ENCODE measurements around the gene BNIP2.
"Not testable (repeated sequence)": the region's sequence is repeated elsewhere in the genome, so short reads cannot be mapped to it uniquely, and the experiment has no call there.

Gene BNIP2, protein sequence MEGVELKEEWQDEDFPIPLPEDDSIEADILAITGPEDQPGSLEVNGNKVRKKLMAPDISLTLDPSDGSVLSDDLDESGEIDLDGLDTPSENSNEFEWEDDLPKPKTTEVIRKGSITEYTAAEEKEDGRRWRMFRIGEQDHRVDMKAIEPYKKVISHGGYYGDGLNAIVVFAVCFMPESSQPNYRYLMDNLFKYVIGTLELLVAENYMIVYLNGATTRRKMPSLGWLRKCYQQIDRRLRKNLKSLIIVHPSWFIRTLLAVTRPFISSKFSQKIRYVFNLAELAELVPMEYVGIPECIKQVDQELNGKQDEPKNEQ

DNA sequence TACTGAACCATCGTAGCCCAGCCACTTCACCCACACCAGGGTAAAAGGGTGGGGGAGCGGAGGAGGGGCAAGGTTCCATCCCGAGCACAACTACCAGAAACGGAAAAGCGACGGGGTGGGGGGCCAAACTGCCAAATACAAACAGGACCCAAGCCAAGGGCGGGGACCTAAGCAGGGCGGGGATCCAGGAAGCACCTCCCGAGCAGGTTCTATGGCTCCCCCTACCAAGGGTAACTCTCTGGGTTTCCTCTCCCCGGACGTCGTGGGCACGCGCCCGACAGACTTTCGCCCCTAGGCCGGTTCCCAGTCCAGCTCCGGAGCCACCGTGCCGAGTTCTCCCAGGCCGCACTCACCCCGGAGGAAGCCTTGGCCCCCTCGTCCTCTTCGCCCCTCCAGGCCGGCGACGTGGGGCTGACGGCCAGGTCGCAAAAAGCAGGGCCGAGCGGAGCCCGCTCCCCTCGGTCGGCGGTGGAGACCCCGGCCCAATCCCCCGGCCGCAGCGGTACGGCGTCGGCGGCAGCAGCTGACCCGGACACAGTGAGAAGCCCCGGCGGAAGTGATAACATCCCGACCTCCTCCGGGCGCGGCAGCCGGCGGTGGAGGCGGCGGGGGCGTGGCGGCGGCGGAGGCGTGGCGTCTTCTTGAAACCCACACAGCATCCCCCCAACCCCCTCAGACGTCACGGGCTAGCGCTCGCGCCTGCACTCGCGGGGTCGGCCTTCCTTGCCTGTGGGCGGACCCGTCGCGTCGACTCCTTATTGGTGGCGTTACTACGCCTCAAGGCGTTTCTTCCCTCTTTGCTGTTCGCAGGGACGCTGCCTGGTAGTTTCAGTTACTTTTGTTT, at the start of gene BNIP2:
Gene BNIP2 (minus strand): TSS at position 539 of the 844 bp plus-strand sequence. CDS start 6,863 bp downstream, outside the sequence.
- DNase-seq: peak; percentile 100

DNA sequence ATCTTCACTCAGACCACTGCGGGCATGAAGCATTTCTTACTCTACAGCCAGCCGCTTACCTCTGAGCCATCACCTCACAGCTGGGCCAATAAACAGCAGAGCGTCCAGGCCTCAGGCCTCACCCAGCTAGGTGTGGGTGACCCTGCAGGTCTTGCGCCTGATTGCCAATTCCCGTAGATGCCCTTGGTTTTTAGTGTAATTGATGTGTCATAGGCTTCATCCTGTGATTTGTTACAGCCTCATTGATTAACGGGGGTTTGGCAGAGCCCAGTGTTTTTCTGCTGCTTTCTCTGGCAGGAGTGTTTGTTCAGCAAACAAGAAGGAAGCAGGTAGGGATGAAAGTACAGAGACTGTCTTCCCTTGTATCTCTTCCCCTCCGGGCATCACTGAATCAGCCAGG, 49.6 kb upstream of the BNIP2 start:
- DNase-seq: no peak

DNA sequence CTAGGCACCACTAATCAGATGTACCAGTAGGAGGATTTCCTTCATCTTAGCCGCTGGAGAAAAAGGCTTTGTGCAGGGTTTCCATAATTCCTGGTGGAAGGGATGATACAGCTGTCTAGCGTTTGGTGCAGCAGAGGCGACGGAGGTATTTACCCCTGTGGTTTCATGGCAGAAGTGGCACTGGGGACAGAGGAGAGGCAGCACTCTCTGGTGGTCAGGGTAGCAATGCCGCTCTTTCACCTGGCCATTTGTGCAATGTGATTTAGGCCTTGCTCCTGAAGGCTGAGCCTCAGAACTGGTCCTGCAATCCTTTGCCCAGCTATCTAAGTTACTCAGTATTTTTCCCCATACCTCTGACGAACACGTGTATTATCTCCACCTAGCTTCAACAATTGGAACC, 47.1 kb upstream of the BNIP2 start:
- DNase-seq: no peak

DNA sequence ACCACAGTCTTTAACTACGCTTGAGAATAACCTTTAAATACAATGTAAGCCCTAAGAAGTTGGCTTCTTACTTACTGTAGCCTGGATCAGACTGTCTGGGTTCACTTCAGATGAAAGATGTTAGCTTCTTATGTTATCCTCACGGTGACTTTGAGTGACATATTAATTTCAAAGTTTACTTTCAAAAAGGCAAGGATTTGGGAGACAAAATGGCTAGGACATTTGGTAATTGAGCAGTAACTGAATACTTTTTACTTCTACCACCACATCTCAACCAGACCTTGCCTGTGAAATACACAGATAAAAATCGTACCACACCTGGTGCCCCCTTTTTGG, 36.0 kb upstream of the BNIP2 start:
- no peak for DNase-seq

DNA sequence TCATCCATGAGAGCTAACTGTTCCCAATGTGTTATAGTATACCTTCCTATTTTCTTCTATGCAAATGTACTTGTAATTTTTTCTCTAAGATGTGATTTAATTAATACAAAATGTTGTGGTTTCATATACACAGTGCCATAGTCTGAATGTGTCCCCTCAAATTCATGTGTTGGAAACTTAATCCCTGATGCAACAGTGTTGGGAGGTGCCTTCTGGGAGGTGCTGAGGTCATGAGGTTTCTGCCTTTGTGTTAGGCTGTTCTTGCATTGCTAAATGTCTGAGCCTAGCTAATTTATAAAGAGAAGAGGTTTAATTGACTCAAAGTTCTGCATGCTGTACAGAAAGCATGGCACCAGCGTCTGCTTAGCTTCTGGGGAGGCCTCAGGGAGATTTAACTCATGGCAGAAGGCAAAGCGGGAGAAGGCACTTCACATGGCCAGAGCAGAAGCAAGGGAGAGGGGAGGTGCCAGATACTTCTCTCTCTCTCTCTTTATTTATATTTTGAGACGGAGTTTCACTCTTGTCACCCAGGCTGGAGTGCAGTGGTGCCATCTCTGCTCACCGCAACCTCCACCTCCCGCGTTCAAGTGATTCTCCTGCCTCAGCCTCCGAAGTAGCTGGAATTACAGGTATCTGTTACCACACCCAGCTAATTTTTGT, 34.7 kb upstream of the BNIP2 start:
- DNase-seq: no peak

DNA sequence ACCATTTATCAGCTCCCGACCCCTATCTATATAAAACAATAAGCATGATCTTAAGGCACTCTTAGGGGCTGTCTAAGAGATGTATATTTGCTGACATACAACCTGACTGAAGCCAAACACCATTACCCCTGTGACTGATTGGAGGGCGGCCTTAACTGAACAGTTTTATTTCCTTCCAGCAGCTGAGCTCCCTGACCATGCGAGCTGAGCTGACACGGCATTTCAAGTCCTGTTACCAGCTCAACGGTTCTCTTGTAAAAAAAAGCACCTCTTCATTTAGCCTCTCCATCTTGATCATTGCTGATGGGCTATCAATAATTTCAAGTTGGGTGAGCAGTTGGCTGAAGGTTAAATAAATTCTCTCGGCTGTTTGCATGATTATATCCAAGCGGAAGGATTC, 33.4 kb upstream of the BNIP2 start:
- no peak for DNase-seq

DNA sequence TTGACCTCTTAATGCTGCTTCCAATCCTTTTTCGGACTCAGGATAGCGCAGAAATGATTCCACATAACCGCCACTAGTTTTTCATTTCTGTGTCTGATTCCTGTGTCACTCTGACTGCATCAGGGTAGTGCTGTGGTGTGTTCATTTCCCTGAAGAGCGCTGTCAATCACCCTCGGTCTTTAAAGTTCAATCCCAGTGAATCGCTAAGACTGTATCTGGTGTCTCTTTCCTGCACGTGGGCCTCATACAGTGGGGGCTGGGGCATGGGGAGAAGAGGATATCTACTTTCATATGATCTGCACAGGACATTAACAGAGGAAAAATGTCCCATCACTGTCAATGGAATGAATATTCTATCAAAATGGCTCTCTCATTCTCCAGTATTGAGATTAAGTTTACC, 32.9 kb upstream of the BNIP2 start:
- DNase-seq: no peak

DNA sequence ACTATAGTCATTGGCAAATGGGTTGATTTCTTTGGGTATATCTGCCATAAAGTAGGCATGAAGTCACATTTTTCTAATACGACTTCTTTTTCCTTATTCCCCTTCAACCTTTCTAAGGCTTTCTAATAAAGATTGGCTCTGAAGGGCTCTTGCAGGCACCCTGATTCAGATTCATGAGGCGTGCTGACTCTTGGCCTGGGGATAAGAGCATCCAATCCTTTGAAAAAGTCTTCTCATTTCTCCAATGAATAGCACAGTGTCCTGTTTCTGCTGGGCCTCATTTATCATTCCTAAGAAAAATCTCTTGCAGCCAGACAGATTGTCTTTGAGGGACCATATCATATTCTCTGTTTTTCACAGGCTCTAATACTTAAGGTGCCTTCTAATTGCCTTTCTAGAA, 32.3 kb upstream of the BNIP2 start:
- DNase-seq: no peak

DNA sequence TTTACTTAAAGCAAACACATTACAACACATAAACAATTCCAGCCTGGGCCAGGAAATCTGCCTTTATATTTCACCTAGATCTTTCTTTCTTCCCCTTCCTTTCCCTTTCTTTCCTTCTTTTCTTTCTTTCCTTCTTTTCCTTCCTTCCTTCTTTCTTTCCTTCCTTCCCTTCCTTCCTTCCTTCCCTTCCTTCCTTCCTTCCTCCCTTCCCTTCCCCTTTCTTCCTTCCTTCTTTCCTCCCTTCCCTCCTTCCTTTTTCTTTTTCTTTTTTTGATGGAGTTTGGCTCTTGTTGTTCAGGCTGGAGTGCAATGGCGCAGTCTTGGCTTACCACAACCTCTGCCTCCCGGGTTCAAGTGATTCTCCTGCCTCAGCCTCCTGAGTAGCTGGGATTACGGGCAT, 24.1 kb upstream of the BNIP2 start:
- no peak for DNase-seq

DNA sequence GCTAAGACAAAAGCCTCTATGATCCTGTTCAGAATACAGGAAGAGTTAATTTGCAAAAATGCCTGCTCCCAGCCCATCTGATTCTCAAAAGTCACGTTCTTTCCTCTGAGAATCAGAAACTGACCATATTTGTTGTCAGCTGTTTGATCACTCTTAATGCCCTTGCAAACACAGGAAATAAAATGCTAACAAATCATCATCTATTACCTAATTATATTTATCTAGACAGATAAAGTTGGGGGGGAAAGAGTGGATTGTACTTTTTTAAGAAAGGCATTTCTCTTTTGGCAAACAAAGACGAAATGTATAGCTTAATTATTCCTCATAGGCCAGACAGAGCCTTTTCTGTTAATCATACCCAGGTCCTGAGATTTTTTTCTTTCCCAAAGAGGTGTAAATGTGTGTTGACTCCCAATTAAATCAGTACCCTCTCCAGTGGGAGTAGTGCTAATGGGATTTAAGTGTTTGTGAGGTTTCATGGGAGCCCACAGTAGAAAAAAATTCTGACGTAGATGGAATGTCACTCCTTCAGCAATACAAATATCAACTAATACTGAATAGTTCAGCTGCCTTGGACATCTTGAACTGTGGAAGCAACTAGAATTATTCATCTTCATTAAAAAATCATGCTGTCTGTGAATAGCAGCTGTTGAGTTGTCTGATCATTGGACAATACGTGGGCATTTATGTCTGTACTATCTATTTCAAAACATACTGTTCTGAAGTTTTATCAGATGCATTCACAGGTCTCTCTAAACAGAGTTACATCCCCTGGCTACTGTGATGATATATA, 22.5 kb upstream of the BNIP2 start:
- no peak for DNase-seq

DNA sequence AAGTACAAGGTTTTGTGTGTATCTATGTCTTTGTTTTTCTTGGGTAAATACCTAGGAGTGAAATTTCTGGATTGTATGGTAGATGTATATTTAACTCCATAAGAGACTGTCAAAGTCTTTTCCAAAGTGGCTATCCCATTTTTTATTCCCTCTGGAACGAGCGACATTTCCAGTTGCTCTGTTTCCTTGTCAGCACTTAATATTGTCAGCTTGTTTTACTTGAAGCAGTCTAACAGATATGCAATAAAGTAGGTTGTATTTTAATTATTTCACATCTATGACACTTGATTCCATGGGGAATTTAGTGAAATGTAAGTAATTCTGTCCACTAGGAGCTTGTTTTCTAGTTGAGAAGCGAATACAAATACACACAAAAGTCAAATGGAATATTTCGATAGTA, 18.5 kb upstream of the BNIP2 start:
- no peak for DNase-seq

DNA sequence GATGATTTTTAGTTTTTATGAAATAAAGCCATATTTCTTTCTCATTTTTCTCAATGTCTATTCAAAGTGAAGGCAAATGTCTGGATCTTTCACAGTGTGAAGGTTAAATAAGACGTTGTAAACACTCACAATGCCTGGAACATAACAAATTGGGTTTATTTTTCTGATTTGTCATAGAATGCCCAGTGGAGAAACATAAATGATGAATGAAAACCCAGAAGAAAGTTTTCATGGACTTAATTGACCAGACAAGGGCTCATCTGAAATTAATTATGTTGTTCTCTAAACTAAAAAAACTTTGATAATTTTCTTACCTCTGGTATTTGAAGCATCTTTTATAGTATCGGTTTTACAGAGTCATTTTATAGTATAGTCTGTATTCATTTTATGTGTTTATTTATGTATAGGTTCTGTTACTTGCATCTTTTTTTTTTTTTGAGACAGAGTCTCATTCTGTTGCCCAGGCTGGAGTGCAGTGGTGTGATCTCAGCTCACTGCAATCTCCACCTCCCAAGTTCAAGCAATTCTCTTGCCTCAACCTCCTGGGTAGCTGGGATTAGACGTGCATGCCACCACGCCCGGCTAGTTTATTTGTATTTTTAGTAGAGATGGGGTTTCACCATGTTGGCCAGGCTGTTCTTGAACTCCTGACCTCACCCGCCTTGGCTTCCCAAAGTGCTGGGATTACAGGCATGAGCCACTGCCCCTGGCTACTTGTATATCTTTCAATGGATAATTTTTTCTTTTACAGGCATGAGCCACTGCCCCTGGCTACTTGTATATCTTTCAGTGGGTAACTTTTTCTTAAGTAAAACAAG, 15.1 kb upstream of the BNIP2 start:
- no peak for DNase-seq

DNA sequence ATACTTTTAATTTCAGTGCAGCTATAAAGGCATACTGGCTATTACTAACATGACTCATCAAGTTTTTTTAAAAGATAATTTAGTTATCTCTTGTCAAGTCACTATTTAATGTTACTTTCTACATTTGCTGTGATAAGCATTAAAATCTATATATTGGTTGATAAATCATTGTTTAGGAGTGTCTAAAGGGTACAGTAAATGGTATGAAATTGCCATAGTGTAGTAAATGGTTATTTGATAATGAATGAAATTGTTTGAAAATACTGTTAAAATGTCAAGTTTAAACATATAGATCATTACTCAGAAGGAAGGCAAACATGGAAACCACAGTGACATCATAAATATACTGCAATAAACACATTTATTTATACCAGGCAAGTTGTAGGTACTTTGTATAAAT, 13.2 kb upstream of the BNIP2 start:
- DNase-seq: no peak

DNA sequence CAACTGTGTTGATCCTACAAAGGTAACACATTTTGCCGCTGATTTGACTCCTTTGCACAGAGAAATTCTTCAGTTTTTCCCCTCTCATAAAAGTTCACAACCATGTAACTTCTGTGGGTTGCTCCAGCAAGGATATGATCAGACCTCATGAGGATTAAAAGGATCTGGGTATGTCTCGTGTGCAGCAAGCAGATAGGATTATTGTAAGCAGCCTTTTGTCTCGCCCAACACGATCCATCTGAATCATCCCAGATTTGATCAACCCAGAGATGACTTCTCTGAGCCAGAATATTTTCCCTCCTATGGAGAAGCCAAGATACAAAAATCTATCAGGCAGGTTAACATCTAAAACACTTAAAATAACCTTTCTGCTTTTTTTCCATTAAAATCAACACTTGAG, 12.8 kb upstream of the BNIP2 start:
- no peak for DNase-seq

DNA sequence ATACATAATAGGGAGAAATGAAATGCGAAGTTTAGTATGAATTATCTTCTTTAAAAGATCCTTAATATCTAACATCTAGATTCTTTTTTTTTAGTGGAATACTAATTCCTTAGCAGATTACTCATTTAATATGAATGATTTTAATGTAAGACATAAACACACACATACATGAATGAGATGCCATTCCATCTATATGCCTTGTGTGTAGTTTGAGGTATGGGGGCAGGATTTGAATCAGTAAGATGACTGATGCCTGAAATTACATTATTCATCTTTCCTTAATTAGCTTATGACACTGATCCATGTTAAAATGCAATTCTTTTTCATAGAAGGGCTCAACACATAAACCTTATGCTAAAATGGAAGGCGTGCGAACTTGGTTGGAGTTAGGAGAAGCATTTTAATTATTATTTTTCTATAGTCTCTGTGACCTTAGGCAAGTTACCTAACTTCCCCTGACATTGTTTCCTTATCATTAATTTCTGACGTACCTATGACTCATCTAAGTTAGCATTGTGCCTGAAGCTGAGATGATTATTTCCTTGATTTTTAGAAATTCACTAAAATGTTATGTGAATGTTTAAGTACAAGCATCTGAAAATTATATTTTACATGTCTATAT, 10.8 kb upstream of the BNIP2 start:
- no peak for DNase-seq

DNA sequence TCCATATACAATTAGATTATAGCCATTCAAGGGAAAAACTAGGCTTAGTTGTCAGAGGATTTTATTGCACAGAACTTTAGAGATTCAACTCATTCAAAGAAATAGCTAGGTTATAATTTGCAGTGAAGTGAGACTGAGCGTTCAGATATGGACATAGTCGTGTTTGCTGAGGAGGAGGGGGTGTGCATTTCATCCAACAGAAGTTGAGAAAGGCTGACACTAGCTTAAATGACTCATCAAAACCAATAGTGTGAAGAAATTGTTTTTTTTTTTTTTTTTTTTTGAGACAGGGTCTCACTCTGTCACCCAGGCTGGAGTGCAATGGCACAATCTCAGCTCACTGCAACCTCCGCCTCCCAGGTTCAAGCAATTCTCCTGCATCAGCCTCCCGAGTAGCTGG, 8.9 kb upstream of the BNIP2 start:
- DNase-seq: not testable (repeated sequence)

DNA sequence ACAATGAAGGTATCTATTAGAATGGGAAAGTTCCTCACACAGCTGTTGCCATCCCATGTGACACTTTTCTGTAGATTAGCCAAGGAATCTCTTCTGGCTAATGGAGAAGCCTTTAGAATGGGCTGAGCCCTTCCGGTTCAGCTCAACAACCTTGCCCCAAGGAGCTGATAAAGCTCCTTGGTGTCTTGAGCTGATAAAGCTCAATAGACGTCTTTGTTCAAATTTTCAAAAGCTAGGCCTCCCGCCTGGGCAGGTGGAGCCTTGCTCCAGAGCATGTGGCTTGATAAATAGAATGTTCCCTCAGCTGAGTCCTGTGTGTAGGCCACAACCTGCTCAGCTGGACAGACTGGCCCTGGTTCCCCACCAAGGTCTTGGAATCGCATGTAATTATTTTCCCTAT, 7.2 kb upstream of the BNIP2 start:
- DNase-seq: no peak

DNA sequence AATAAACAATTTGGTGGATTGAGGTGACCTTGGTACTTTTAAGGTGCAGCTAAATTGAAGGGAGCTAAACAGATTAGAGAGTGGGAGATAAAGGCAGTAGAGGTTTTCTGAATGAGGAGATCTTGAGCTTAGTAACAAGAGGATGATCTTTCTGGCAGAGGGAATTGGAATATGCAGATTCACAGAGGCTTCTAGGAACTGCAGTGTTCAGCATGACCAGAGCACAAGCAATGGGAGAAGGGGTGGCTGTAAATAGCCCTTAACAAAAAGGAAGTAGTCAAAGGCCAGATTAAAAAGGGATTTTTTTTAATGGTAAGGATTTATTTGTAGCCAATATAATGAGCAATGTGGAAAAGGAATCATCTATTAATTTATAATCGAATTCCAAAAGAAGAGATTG, 5.7 kb upstream of the BNIP2 start:
- DNase-seq: no peak

DNA sequence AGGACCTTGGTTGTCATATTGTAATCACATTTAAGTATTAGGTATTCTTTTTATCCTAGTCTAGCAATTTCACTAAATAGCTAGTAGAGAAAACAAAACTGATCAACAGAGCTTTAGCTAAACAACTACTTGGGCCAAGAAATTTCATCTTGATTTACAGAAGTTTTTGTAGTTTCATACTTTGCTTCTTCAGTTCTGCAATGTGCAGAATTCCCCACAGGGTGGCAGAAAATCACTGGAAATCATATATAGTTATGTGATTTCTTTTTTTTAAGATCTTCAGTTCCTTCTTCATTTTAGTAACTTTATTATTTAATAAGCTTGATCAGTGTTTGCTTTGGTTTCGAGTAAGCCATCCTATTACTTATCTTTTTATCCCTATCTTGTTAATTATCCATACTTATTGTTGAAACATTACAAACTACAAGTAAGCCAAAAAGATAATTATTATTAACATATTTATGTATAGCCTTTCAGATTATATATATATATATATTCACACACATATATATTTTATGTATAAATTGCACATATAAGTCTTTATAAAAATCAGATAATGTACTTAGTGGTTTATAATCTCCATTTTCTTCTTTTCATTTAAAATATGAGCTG, 2.2 kb upstream of the BNIP2 start:
- peak; percentile 44 for DNase-seq

DNA sequence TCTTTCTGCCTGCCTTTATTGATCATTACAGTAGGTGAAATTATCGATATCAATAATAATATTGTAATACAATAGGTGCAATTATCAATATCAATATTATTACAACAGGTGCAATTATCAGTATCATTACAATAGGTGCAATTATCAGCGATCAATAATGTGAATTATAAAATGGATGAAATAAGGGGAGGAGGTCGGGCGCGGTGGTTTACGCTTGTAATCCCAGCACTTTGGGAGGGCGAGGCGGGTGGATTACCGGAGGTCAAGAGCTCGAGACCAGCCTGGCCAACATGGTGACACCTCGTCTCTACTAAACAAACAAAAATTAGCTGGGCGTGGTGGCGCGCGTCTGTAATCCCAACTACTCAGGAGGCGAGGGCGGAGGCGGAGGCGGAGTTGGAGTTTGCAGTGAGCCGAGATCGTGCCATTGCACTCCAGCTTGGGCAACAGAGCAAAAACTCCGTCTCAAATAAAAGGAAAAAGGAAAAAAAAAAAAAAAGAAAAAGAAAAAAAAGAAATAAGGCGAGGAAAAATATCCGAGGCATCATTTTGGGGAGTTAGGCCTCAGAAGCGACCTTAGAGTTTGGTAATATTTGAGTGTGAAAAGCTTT, 611 bp upstream of the BNIP2 start:
- DNase-seq: peak; percentile 71

DNA sequence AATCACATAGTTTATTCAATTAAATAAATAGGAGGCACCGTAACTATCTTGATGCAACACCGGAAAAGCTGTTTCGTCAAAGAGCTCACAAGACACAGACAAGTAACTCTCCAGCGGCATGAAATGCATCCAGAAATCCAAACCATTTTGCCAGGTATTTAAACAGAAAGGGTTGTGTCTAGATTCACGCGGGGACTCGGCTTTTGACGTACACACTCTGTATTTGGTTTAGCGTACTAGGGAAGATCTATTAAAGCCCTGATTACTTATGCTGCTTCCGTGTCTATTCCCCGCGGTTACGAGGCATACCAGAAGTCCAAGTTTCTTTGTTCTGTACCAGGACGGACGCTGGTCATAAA, 718 bp downstream of the BNIP2 start:
- peak; percentile 4 for DNase-seq

Measured in activated CD4-positive, alpha-beta T cell treated with anti-CD3 and anti-CD28 coated beads, Interleukin-2, amount 50 U/mL, for 1 hour (primary cell).